Panc1 (cell line): ENCODE measurements around the gene FXYD4. TPM values are rescaled to one million over a fixed set of nuclear protein-coding genes. Genes with fewer than 3 reads are reported as not detected.

ENCODE experiments used
- ATAC-seq: fragments of 200-7000 bp; cut with Tn5 transposase; 2 replicates; pipeline ENCODE4 v1.9.1; 2020; ENCODE audit warnings: mild to moderate bottlenecking, moderate library complexity
- BruUV-seq: library from RNA; stranded (reverse); fragments of 400-500 nt; replicated peaks from 2 replicates; lab custom pipeline; 2021; lab: Mats Ljungman, UMichigan
- CTCF ChIA-PET: fragments of 300-600 bp; sonication (Branson Sonifier 250); formaldehyde crosslinking; loops from one replicate; lab custom pipeline; 2022; ENCODE audit warnings: antibody characterized with exemption; lab: Charles Lee
- POLR2A ChIA-PET: fragments of 300-600 bp; sonication (Branson Sonifier 250); formaldehyde crosslinking; loops from one replicate; lab custom pipeline; 2022; ENCODE audit warnings: antibody characterized with exemption; lab: Charles Lee
- DNase-seq: peaks from one replicate; pipeline ENCODE4 v3.0.0-alpha.2; 2010; ENCODE audit warnings: low read depth, low spot score
- H3K27ac ChIP-seq: 2 replicates; pipeline ENCODE4 v1.5.1; 2011; ENCODE audit warnings: mild to moderate bottlenecking, low read length, inconsistent platforms
- H3K27me3 ChIP-seq: fragments of 200-500 bp; sonication (Bioruptor generic); 2 replicates; pipeline ENCODE4 v1.6.0; 2014; ENCODE audit warnings: low read length, inconsistent platforms; ENCODE audit not compliant: control insufficient read depth, insufficient read depth
- H3K36me3 ChIP-seq: fragments of 200-500 bp; sonication (Bioruptor generic); 2 replicates; pipeline ENCODE4 v1.5.1; 2014; ENCODE audit warnings: inconsistent platforms, mild to moderate bottlenecking, low read length, moderate library complexity; ENCODE audit not compliant: control insufficient read depth, insufficient read depth
- H3K4me1 ChIP-seq: 2 replicates; pipeline ENCODE4 v1.5.1; 2011; ENCODE audit warnings: inconsistent platforms, mild to moderate bottlenecking, low read length, moderate library complexity; ENCODE audit not compliant: control insufficient read depth, insufficient read depth
- H3K4me3 ChIP-seq, 2 experiments: 2 replicates each; pipeline ENCODE4 v1.5.1; 2011 to 2012; ENCODE audit warnings: low read depth in 2 of 2, low read length in 2 of 2, mild to moderate bottlenecking in 2 of 2, inconsistent platforms in 1 of 2, moderate library complexity in 1 of 2
- H3K9me3 ChIP-seq: fragments of 200-500 bp; sonication (Bioruptor generic); 2 replicates; pipeline ENCODE4 v1.5.1; 2014; ENCODE audit warnings: low read depth, mild to moderate bottlenecking, inconsistent platforms, low read length, moderate library complexity; ENCODE audit not compliant: control insufficient read depth, insufficient read depth
- POLR2AphosphoS5 ChIP-seq: IDR thresholded peaks from 2 replicates; pipeline ENCODE4 v1.6.1; 2012; ENCODE audit warnings: mild to moderate bottlenecking, low read depth, low read length, moderate library complexity
- SIN3A ChIP-seq: IDR thresholded peaks from 2 replicates; pipeline ENCODE4 v1.6.1; 2012; ENCODE audit warnings: low read depth, mild to moderate bottlenecking, low read length, moderate library complexity, borderline replicate concordance; ENCODE audit not compliant: insufficient read depth
- TCF7L2 ChIP-seq: IDR thresholded peaks from 2 replicates; pipeline ENCODE4 v1.6.1; 2011; ENCODE audit warnings: mild to moderate bottlenecking, low read depth, low read length, inconsistent platforms
- in situ Hi-C: cut with HindIII; loops from 2 replicates; pipeline ENCODE4 v1.10.0; 2016; ENCODE audit warnings: low sequenced_read_pairs, low pct_unique_long_range_greater_than_20kb
- intact Hi-C: fragments of 100-400 bp; cut with micrococcal nuclease; formaldehyde crosslinking; loops from one replicate; pipeline ENCODE4 v1.10.0; 2022; ENCODE audit not compliant: unreplicated experiment
- total RNA-seq: library from RNA; stranded (reverse); gene quantifications from one replicate; pipeline ENCODE4 v1.2.1, GENCODE V29; 2021; ENCODE audit not compliant: unreplicated experiment
- TF ChIP-seq, protein P1 (sequence below), 2 experiments: IDR thresholded peaks; 2 replicates each; pipeline ENCODE4 v1.6.1; 2011 to 2012; ENCODE audit warnings: low read depth in 2 of 2, control low read depth in 1 of 2, low read length in 1 of 2, mild to moderate bottlenecking in 1 of 2, moderate library complexity in 1 of 2; ENCODE audit not compliant: insufficient read depth in 1 of 2
- TF ChIP-seq, protein P2 (sequence below): fragments of 450-650 bp; IDR thresholded peaks from 2 replicates; pipeline ENCODE4 v1.5.1; 2017; ENCODE audit warnings: mild to moderate bottlenecking

FXYD4 gene
- total RNA-seq, 1 experiment from 2014 or later, result not detected

DNA sequence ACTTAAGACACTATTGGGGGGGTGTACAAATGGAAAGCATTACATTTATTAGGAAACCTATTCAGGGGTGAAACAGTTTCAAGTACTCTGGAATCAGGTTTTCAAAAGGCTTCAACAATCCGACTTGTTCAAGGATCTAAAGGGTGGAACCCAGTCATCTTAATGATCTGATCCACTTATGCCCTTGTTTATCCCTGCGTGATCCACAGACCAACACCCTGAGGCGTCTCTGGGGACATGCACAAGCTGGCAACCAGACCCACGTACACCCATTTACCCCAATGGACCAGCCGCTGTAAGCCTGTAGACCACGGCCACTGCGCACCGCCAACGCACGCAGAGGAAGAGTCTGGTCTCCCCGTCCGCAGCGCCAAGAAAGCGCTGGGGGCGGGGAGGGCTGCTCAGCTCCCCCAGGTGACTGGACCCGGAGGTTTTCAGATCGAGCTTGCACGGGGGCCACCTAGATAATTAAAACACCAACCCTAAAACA, 24.2 kb downstream of the FXYD4 start:
- TF ChIP-seq SIN3A (no peak), POLR2AphosphoS5 (0 out of 2 replicates have a peak, but pooled peaks have one; percentile 7)
- H3K9me3 ChIP-seq, result no peaks in the 10 kb centered on the region
- DNase-seq (no peak), ATAC-seq (peak; percentile 9; the same call in 1 of the 2 replicates)
- in situ Hi-C loops, result no loop called here
- peak overlapping the region; percentile 96 for H3K27ac ChIP-seq
- H3K4me3 ChIP-seq, result peak overlapping the region; percentile 67 to 84
- POLR2A ChIA-PET, result interaction anchor here (0.5 to 1.0 kb wide), 3 partner anchors 10 to 37 kb away, joined by 3 to 4 read pairs (median 3); no protein-coding TSS in a partner anchor
- no peaks in the 10 kb centered on the region for H3K27me3 ChIP-seq
- intact Hi-C loops, result no loop called here
- H3K4me1 ChIP-seq, result peaks cover 43% of the 10 kb centered on the region
- H3K36me3 ChIP-seq, result peaks cover 32% of the 10 kb centered on the region
- BruUV-seq, result no TSS peak
- CTCF ChIA-PET, result no interaction called here

DNA sequence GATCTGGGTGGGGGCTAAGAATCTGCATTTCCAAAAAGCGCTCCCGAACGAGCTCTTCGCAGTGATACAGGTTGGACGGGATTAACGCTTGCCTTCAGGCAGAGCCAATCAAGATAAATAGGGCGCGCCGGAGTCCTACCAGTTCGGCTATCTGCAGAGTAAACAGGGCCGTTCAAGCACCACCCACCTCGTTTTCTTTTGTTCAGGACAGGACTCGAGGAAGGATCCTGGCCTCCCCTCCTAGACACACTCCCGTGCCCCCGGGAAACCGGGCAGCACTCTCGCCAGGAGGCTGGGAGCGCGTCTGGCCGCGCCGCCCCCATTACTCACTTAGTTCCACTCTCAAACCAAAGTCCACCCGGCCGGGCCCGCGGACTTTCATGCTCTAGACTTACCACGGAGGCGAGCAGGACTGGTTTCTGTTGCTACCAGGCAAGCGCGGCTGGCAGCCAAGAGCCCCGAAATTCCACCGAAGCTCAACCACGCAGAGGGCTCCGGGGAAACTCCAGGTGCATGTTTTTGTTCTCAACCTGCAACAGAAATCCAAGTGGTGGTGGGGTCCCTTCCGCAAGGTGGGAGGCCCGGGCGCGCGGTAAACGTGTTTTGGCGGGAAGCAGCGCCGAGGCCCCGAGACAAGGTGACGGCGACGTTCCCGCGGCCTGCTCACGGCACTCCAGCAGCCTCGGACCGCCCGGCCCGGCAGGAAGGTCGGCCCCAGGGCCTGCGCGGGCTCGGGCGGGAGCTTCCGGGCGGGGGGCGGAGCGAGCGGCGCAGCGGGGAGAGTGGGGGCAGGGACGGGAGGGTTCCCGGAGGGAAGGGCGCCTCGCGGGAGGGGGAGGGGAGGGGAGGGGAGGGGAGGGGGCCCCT, 24.9 kb downstream of the FXYD4 start:
- intact Hi-C loops, result no loop called here
- peaks cover 48% of the 10 kb centered on the region for H3K4me1 ChIP-seq

More for the DNA sequence above, 24.9 kb downstream of the FXYD4 start:
- in situ Hi-C loops, result no loop called here
- DNase-seq (no peak), ATAC-seq (peak; percentile 81)
- BruUV-seq, result no TSS peak
- H3K27me3 ChIP-seq, result no peaks in the 10 kb centered on the region
- peaks cover 29% of the 10 kb centered on the region for H3K36me3 ChIP-seq
- peak overlapping the region; percentile 67 to 84 for H3K4me3 ChIP-seq
- CTCF ChIA-PET, result interaction anchor here (0.6 kb wide), 2 partner anchors 35 to 130 kb away, joined by 3 read pairs; no protein-coding TSS in a partner anchor
- TF ChIP-seq, protein P1, sequence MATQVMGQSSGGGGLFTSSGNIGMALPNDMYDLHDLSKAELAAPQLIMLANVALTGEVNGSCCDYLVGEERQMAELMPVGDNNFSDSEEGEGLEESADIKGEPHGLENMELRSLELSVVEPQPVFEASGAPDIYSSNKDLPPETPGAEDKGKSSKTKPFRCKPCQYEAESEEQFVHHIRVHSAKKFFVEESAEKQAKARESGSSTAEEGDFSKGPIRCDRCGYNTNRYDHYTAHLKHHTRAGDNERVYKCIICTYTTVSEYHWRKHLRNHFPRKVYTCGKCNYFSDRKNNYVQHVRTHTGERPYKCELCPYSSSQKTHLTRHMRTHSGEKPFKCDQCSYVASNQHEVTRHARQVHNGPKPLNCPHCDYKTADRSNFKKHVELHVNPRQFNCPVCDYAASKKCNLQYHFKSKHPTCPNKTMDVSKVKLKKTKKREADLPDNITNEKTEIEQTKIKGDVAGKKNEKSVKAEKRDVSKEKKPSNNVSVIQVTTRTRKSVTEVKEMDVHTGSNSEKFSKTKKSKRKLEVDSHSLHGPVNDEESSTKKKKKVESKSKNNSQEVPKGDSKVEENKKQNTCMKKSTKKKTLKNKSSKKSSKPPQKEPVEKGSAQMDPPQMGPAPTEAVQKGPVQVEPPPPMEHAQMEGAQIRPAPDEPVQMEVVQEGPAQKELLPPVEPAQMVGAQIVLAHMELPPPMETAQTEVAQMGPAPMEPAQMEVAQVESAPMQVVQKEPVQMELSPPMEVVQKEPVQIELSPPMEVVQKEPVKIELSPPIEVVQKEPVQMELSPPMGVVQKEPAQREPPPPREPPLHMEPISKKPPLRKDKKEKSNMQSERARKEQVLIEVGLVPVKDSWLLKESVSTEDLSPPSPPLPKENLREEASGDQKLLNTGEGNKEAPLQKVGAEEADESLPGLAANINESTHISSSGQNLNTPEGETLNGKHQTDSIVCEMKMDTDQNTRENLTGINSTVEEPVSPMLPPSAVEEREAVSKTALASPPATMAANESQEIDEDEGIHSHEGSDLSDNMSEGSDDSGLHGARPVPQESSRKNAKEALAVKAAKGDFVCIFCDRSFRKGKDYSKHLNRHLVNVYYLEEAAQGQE (IDR thresholded peaks at IDR 0.05; ENCODE audit: insufficient read depth in 1 of 2, low read depth in 2 of 2, low read length in 1 of 2), result no peak
- TF ChIP-seq, protein P2, sequence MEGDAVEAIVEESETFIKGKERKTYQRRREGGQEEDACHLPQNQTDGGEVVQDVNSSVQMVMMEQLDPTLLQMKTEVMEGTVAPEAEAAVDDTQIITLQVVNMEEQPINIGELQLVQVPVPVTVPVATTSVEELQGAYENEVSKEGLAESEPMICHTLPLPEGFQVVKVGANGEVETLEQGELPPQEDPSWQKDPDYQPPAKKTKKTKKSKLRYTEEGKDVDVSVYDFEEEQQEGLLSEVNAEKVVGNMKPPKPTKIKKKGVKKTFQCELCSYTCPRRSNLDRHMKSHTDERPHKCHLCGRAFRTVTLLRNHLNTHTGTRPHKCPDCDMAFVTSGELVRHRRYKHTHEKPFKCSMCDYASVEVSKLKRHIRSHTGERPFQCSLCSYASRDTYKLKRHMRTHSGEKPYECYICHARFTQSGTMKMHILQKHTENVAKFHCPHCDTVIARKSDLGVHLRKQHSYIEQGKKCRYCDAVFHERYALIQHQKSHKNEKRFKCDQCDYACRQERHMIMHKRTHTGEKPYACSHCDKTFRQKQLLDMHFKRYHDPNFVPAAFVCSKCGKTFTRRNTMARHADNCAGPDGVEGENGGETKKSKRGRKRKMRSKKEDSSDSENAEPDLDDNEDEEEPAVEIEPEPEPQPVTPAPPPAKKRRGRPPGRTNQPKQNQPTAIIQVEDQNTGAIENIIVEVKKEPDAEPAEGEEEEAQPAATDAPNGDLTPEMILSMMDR, result no peak
- TF ChIP-seq SIN3A (0 out of 2 replicates have a peak, but pooled peaks have one; percentile 17), POLR2AphosphoS5 (no peak; the same call in 1 of the 2 replicates), TCF7L2 (no peak; the same call in 1 of the 2 replicates)
- POLR2A ChIA-PET, result interaction anchor here (0.5 to 1.0 kb wide), 7 partner anchors 9 to 353 kb away, joined by 3 to 18 read pairs (median 7); no protein-coding TSS in a partner anchor
- H3K9me3 ChIP-seq, result no peaks in the 10 kb centered on the region
- H3K27ac ChIP-seq, result peak overlapping the region; percentile 96
